T follicular helper cell (primary cell): ENCODE measurements around the gene P4HA3.

Experiments
- DNase-seq: peaks from one replicate; pipeline ENCODE4 v3.0.0-alpha.2; 2020; ENCODE audit warnings: low read depth

Gene P4HA3

GRCh38 chr11:74316772-74317505 is 5.5 kb upstream of the P4HA3 start:
- no peak for DNase-seq

DNA sequence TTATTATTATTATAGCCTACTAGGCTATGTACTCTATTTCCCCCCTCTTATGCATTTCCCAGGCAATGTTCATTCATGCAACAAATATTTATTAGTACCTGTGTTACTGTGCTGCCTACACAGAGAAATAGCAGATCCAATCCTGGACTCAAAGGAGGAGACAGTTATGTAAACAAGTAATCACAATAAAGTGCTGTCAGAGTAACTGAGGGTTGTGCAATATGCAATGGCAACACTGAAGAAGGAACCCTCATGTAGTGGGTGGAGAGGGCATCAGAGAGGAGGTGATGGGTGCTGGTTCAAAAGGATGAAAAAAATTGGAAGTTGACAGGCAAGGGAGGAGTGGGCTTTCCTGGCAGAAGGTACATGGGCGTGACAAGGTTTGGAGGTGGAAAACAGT is 886 bp upstream of the P4HA3 start:
- DNase-seq = no peak

GRCh38 chr11:74310857-74311256 is 583 bp downstream of the P4HA3 start:
- no peak for DNase-seq

DNA sequence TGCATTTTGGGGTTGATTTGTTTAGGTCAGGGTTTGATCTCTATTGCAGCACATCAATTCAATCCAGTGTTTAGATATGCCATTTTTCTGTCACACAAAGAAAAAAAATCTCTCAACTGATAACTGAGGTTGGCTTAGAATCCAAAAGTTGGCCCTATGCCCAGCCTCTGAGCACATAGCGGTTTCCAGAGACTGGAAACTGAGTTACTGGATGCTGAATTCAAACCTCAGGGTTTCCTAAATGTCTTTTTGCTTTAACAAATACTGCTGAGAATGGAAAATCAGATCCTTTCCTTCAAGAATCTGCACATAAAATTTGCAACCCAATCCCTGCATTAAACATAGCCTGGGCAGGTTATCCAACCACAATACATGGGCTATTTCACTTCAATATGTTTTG is 4.0 kb downstream of the P4HA3 start:
- no peak for DNase-seq

- no peak for DNase-seq
Measured at GRCh38 chr11:74306435-74307175, 4.8 kb downstream of the P4HA3 start.

GRCh38 chr11:74299015-74299414 is 12.4 kb downstream of the P4HA3 start:
- DNase-seq = no peak

GRCh38 chr11:74297484-74297883 is 14.0 kb downstream of the P4HA3 start:
- no peak for DNase-seq

DNA sequence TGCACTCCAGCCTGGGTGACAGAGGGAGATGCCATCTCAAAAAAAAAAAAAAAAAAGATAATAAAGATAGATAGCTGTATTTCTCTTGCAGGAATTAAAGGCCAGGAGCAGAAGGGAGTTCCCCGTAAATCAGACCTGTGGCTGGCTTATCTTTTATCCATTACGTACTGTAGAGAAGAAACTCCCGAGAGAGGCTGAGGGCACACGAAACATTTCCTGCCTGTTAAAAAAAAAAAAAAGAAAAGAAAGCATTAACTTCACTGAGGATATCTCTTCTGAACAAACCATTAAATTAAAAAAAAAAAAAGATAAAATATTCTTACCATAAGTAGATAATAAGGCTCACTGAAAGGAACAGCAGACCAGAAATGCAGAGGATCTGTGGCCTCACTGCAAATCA is 22.5 kb downstream of the P4HA3 start:
- no peak for DNase-seq

DNA sequence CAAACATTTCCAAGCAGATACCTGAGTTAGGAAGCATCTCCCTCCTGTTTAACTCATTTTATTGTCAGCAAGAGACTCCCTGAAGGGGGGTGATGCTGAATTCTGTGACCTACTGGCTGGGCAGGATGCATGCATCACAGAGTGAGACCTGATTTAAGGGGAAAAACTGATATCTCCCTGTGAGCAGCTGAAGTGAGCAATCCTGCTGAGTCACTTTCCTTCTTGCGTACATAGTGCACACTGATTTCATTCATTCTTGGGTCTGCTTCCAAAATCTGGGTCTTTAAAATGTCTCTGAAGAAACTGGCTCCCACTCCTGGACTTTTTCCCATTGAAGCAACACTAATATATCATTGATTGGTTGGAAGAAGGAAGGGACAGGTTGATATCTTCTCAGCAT is 23.3 kb downstream of the P4HA3 start:
- DNase-seq = no peak

GRCh38 chr11:74284466-74284865 is 27.0 kb downstream of the P4HA3 start:
- DNase-seq = no peak

DNA sequence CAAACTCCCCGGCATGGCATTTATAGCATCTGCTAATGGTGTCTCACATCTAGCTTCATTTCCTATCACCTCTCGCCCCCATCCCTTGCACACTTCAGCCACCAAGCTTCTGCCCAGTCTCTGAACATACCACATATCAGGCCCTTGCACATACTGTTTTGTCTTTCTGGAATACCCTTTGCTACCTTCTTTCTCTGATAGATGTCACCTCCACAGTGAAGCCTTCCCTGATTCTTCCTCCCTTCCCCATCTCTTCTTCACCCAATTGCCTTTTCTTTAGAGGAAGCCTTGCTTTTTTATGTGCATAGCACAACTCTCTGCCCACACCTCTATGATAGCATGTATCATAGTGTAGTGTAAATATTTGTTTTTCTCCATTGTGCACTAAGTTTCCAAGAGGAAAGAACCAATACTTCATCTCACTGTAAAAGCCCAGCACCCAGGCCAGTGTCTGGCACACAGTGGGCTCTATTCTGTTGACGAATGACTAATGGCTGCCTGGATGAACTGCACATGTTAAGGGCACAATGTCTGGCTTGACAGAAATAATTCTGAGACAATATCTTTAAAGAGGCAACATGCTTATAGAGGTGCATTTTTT is 27.8 kb downstream of the P4HA3 start:
- DNase-seq = no peak

DNA sequence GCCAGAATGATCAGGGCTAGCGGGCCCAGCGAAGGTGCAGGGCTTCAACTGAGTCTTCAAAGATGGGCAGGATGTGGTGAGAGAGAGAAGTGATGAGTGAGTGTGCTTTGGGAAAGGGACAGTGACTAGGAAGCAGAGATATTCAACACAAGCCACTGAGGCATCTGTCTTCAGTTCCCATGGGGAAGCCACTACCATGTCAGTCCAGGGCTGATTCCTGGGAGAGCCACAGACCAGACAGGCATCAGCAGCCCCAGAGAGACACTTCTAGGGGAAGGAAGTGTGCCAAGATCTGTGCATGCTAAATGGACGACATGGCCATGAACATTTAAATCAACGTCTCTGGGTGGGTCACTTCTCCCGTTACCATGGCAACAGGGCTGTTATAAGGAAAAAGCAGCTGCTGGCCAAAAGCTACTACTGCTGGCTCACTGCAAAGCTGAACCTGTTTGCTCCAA is 28.5 kb downstream of the P4HA3 start:
- no peak for DNase-seq

DNA sequence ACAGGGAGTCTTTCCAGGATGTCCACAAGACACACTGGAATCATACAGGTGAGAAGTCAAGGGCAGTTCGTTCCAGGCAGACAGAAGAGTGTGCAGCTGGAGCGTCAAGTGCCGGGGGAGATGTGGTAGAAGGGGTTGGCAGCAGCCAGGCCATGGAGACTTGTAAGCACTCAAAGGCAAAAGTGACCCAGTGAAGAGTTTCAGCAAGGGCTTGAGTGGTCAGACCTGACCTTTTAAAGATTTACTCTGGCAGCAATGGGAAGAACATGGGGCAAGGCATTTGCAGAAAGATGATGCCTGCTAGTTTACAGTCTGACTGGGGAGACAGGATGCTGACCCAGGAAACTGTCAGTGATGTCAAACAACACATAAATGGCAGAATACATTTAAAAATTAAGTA is 29.0 kb downstream of the P4HA3 start:
- no peak for DNase-seq

DNA sequence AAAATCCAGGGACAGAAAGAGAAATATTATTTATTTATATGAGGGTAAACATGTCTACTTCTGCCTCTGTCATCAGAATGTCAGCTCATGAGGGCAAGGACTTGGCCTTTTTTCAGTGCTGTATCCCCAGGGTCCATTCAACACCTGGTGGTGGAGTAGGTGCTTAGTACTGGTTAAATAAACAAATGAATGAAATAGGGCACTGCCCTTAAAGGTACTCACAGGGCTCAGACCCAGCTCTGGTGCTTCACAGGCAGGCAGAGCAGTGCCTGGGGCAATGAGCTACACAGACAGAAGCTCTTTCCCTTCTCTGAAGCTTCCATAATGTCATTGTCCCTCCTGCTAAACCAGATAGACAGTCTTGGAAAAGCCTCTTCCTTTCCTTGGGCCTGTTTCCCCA is 30.9 kb downstream of the P4HA3 start:
- no peak for DNase-seq

DNA sequence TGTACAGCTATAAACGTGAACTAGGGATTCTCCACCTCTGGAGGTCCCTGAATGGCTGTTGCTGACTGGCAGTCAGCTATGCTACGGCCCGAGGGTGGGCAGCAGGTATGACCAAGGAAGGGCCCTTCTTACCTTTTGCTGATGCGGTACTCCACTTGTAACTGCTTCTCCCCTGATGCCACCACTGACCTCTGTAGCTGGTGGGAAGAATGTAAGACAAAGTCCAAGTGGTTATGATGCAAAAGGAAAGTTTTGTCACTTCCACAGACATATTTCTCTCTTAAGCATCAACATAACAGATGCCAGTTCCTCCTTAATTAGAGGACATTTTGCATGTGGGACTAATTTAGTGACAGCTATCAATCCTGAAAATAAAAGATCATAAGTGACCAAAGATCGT is 32.2 kb downstream of the P4HA3 start:
- DNase-seq = no peak

DNA sequence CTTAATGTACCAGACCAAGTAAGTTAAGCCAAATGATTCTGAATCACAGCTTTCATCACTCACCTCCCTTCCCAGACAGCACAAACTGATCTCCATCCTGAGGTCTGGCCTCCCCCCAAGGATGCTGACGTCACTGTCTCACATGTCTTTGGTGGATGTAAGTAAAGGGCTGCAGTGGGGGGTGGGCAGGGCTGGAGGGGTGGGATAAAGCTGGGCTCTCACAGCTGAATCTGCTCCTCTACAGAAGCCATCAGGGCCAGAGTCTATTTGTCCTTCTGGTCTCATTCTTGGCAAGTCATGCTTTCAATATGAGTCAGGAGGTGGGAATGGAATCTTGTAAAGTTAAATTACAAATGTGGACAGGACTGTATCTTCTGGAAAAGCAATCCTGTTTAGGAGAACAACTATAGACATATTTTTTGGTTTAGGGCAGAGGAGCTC is 32.7 kb downstream of the P4HA3 start:
- no peak for DNase-seq

DNA sequence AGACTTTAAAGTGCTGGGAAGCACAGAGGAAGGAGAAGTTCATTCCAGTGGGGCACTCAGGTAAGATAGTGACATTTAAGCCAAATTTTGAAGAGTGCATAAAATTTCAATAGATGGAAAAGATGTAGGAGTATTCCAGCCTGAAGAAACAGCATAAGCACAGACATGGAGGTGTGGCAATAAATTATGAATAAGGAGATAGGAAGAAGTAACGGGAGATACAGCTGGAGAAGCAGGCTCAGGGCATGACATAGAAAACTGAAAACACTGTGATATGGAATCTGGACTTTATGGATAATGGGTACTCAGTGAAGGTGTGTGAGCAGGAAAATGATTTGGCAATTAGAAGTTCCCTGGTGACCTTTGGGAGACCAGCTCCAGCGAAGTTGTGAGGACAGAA is 33.3 kb downstream of the P4HA3 start:
- DNase-seq = no peak

DNA sequence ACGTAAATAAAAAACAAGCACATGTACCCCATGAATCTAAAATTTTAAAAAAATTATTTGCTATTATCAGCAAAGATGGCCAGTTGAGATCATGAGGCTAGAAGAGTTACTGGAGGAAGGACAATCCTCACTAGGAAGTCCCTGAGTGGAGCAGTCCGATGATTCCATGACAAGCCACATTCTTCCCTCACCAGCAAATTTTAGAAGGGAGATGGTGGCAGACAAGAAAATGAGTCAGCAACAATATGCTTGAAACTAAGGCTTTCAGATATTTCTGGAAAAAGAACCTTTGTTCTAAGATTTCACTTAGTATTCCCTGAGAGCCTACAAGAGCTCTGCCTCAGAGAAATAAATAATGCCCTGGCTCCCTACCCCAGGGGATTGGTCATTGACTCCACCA is 34.9 kb downstream of the P4HA3 start:
- no peak for DNase-seq

DNA sequence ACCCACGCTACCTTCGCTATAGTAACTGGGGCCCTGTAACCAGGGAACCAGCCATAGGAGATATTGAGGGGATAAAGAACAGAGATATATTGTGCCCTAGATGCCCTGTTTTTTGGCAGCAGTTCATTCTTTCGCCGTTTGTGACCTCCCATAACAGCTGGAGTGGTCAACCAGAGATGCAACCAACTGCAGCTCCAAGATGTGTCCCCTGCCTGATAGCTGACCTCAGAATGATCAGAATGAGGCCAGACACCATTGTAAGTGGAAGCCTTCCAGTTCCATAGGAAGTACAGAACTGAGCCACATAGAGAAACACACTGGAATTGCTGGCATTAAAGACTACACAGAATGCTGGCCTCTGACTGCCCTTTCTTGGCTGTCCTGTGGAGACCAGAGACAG is 39.2 kb downstream of the P4HA3 start:
- no peak for DNase-seq

- no peak for DNase-seq
Measured at GRCh38 chr11:74269161-74269811, 42.2 kb downstream of the P4HA3 start.

GRCh38 chr11:74268456-74268855 is 43.0 kb downstream of the P4HA3 start:
- no peak for DNase-seq

- no peak for DNase-seq
Measured at GRCh38 chr11:74267014-74267413, 44.4 kb downstream of the P4HA3 start.

- DNase-seq = no peak
Measured at GRCh38 chr11:74265256-74265655, 46.2 kb downstream of the P4HA3 start.
